Measurements from ENCODE around the gene ZBTB20. TPM values are rescaled to one million over a fixed set of nuclear protein-coding genes. Genes with fewer than 3 reads are reported as not detected.

Gene ZBTB20
- polyA plus RNA-seq, 3 donors = 1.3 to 3.2 (median 2.0) TPM

DNA sequence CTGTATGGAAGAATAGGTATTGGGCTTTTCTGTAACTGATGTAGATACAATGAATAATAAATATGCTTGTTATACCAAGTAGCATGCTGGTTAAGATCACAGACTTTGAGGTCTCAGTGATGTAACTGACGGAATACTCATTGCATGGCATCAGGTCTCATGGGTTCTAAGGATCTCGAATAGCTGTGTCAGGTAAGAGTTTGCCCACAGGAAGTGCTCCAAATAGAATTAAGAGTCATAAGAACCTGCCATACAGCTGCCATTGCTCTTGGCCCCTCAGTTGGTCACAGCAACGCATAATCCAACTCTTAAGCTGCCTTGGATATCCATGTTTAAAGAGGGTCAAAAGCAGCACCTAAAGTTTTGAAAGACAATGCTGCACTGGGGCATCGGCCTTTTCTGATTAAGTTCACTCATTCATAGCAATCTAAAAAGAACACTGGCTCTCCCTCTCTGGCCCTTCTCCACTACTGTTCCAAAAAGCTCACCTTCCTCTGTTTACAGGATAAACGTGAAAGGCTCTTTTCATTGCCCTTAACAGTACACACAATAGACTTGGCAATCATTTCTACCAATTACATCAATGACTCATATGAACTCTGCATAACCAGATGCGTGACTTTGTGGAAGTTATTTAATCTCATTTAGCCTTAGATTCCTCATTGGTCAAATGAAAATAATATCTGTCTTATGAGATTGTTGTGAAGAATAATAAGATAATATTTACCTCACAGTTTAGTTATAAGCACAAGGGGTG is 74.6 kb downstream of the ZBTB20 start:
- Mint-ChIP-seq H3K4me1 (no peaks in the 10 kb centered on the region), H3K9me3 (peaks cover 0 to 1% (median 0%) of the 10 kb centered on the region in 7 donors), H3K27ac (no peak overlapping the region), H3K27me3 (ENCODE audit: low read depth in 3 of 3) (no peaks in the 10 kb centered on the region), H3K36me3 (peaks cover 9 to 17% of the 10 kb centered on the region in 2 donors), H3K4me3 (no peak overlapping the region)
- H2AFZ ChIP-seq (ENCODE audit: insufficient read depth, low read depth, low read length, poor library complexity, severe bottlenecking) = no peak overlapping the region
- no peaks in the 10 kb centered on the region for H4K20me1 ChIP-seq (ENCODE audit: insufficient read depth, low read length)
- H3K4me3 ChIP-seq (replicated peaks in 1 of 3; ENCODE audit: low read depth in 2 of 3, low read length in 3 of 3) = no peak overlapping the region
- H3K9ac ChIP-seq (ENCODE audit: insufficient read depth, low read length, poor library complexity, severe bottlenecking) = no peak overlapping the region
- TF ChIP-seq, protein P1, sequence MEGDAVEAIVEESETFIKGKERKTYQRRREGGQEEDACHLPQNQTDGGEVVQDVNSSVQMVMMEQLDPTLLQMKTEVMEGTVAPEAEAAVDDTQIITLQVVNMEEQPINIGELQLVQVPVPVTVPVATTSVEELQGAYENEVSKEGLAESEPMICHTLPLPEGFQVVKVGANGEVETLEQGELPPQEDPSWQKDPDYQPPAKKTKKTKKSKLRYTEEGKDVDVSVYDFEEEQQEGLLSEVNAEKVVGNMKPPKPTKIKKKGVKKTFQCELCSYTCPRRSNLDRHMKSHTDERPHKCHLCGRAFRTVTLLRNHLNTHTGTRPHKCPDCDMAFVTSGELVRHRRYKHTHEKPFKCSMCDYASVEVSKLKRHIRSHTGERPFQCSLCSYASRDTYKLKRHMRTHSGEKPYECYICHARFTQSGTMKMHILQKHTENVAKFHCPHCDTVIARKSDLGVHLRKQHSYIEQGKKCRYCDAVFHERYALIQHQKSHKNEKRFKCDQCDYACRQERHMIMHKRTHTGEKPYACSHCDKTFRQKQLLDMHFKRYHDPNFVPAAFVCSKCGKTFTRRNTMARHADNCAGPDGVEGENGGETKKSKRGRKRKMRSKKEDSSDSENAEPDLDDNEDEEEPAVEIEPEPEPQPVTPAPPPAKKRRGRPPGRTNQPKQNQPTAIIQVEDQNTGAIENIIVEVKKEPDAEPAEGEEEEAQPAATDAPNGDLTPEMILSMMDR (IDR thresholded peaks at IDR 0.05) = no peak
- H3K9me3 ChIP-seq (replicated peaks in 1 of 2; ENCODE audit: control insufficient read depth in 1 of 2, insufficient read depth in 1 of 2, low read length in 2 of 2) = no peaks in the 10 kb centered on the region
- no peaks in the 10 kb centered on the region for H3K79me2 ChIP-seq (ENCODE audit: insufficient read depth, low read length)
- H3K27me3 ChIP-seq (ENCODE audit: control insufficient read depth in 2 of 2, insufficient read depth in 2 of 2, low read length in 2 of 2) = no peaks in the 10 kb centered on the region
- H3K4me1 ChIP-seq (ENCODE audit: control insufficient read depth in 1 of 2, insufficient read depth in 2 of 2, low read length in 2 of 2) = no peaks in the 10 kb centered on the region
- intact Hi-C loops (cut with micrococcal nuclease) = no loop called here
- peaks cover 0 to 8% of the 10 kb centered on the region in 2 donors for H3K36me3 ChIP-seq (replicated peaks in 1 of 2; ENCODE audit: control insufficient read depth in 1 of 2, insufficient read depth in 2 of 2, low read length in 2 of 2)
- DNase-seq = no peak
- H3K27ac ChIP-seq (ENCODE audit: low read depth in 1 of 2, low read length in 2 of 2) = no peak overlapping the region
- WGBS (ENCODE audit: insufficient coverage) = 88% methylated on average over 4 of the region's 6 CpGs
- H3K4me2 ChIP-seq (replicated peaks; ENCODE audit: extremely low read depth, low read length, poor library complexity, severe bottlenecking) = no peak overlapping the region

DNA sequence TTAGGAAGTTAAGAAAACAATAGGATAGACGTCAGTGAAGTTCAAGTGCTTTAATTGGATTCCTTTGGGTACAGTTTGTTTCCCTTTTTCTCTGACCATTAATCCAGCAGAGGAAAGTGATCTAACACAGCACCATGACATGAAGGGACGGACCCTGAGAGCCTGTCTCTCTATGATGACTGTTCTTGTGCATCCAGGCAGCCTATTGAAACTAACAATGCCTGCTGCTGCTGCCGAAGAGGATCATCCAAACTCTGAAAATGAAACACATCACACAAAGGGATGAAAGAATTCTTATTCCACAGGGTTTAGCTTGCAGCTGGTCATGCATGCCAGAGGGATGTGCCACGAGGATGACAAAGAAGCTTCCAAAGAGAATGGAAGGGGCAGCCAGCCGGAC is 75.5 kb downstream of the ZBTB20 start:
- Mint-ChIP-seq H3K4me3 (no peak overlapping the region), H3K4me1 (no peaks in the 10 kb centered on the region), H3K27me3 (ENCODE audit: low read depth in 3 of 3) (no peaks in the 10 kb centered on the region), H3K36me3 (peaks cover 9 to 14% of the 10 kb centered on the region in 2 donors), H3K27ac (no peak overlapping the region), H3K9me3 (no peaks in the 10 kb centered on the region)
- Histone ChIP-seq H3K36me3 (replicated peaks in 1 of 2; ENCODE audit: control insufficient read depth in 1 of 2, insufficient read depth in 2 of 2, low read length in 2 of 2) (peaks cover 0 to 8% of the 10 kb centered on the region in 2 donors), H3K9me3 (replicated peaks in 1 of 2; ENCODE audit: control insufficient read depth in 1 of 2, insufficient read depth in 1 of 2, low read length in 2 of 2) (no peaks in the 10 kb centered on the region), H4K20me1 (ENCODE audit: insufficient read depth, low read length) (no peaks in the 10 kb centered on the region), H3K79me2 (ENCODE audit: insufficient read depth, low read length) (no peaks in the 10 kb centered on the region), H3K4me3 (replicated peaks in 1 of 3; ENCODE audit: low read depth in 2 of 3, low read length in 3 of 3) (no peak overlapping the region), H3K27me3 (ENCODE audit: control insufficient read depth in 2 of 2, insufficient read depth in 2 of 2, low read length in 2 of 2) (no peaks in the 10 kb centered on the region), H3K4me2 (replicated peaks; ENCODE audit: extremely low read depth, low read length, poor library complexity, severe bottlenecking) (no peak overlapping the region), H3K4me1 (ENCODE audit: control insufficient read depth in 1 of 2, insufficient read depth in 2 of 2, low read length in 2 of 2) (no peaks in the 10 kb centered on the region), H3K9ac (ENCODE audit: insufficient read depth, low read length, poor library complexity, severe bottlenecking) (no peak overlapping the region), H2AFZ (ENCODE audit: insufficient read depth, low read depth, low read length, poor library complexity, severe bottlenecking) (no peak overlapping the region), H3K27ac (ENCODE audit: low read depth in 1 of 2, low read length in 2 of 2) (no peak overlapping the region)
- WGBS (ENCODE audit: insufficient coverage) = 100% methylated on average over 3 of the region's 5 CpGs
- no peak for DNase-seq
- intact Hi-C loops (cut with micrococcal nuclease) = no loop called here
- TF ChIP-seq, protein P1 (IDR thresholded peaks at IDR 0.05) = no peak

Data from CD14-positive monocyte (primary cell).